Middle frontal gyrus (tissue), 1 donor: ENCODE results near the gene GGPS1.
"Not testable (repeated sequence)": the region's sequence is repeated elsewhere in the genome, so short reads cannot be mapped to it uniquely, and the experiment has no call there.

Source experiments
- DNase-seq: peaks from one replicate; pipeline ENCODE4 v3.0.0-alpha.2; 2015; ENCODE audit warnings: low spot score; ENCODE audit errors: extremely low spot score

GGPS1 gene

GRCh38 chr1:235328271-235329138 lies at the start of gene GGPS1:
TSS of gene GGPS1 (plus strand) at chr1:235328570. CDS start at chr1:235335265, 6,695 bp downstream.
- peak; percentile 99 for DNase-seq

GRCh38 chr1:235278915-235279292 lies 49.5 kb upstream of the GGPS1 start:
- DNase-seq, result no peak

GRCh38 chr1:235279694-235280093 lies 48.7 kb upstream of the GGPS1 start:
- DNase-seq, result no peak

- DNase-seq, result no peak
Measured at GRCh38 chr1:235280467-235280866, 47.9 kb upstream of the GGPS1 start.

GRCh38 chr1:235283636-235284035 lies 44.7 kb upstream of the GGPS1 start:
- not testable (repeated sequence) for DNase-seq

- no peak for DNase-seq
Measured at GRCh38 chr1:235284231-235284769, 44.1 kb upstream of the GGPS1 start.

- DNase-seq, result no peak
Measured at GRCh38 chr1:235286667-235287066, 41.7 kb upstream of the GGPS1 start.

GRCh38 chr1:235287208-235287882 lies 41.0 kb upstream of the GGPS1 start:
- no peak for DNase-seq

- no peak for DNase-seq
Measured at GRCh38 chr1:235289859-235290739, 38.3 kb upstream of the GGPS1 start.

GRCh38 chr1:235290740-235291502 lies 37.4 kb upstream of the GGPS1 start:
- no peak for DNase-seq

- no peak for DNase-seq
Measured at GRCh38 chr1:235291599-235292091, 36.7 kb upstream of the GGPS1 start.

- DNase-seq, result no peak
Measured at GRCh38 chr1:235292790-235293189, 35.6 kb upstream of the GGPS1 start.

- DNase-seq, result no peak
Measured at GRCh38 chr1:235293322-235293942, 34.9 kb upstream of the GGPS1 start.

- no peak for DNase-seq
Measured at GRCh38 chr1:235295902-235296350, 32.4 kb upstream of the GGPS1 start.

- DNase-seq, result no peak
Measured at GRCh38 chr1:235296729-235297128, 31.6 kb upstream of the GGPS1 start.

- no peak for DNase-seq
Measured at GRCh38 chr1:235297579-235297978, 30.8 kb upstream of the GGPS1 start.

GRCh38 chr1:235298758-235299157 lies 29.6 kb upstream of the GGPS1 start:
- no peak for DNase-seq

GRCh38 chr1:235299169-235299858 lies 29.1 kb upstream of the GGPS1 start:
- DNase-seq, result no peak

- no peak for DNase-seq
Measured at GRCh38 chr1:235302143-235302542, 26.2 kb upstream of the GGPS1 start.
